Measurements from ENCODE around the gene DENND6B.
"Not testable (repeated sequence)": the region's sequence is repeated elsewhere in the genome, so short reads cannot be mapped to it uniquely, and the experiment has no call there.

DENND6B gene

DNA sequence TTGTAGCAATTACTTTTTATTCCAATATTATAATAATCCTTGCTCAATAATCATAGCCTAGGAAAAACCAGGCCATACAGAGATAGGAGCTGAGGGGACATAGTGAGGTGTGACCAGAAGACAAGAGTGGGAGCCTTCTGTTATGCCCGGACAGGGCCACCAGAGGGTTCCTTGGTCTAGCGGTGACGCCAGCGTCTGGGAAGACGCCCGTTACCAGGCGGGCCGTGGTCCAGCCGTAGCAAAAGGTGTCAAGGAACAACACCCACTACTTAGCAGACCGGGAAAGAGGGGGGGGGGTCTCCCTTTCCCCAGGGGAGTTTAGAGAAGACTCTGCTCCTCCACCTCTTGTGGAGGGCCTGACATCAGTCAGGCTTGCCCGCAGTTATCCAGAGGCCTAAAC lies 53.5 kb downstream of the DENND6B start:
- ATAC-seq, DNase-seq: not testable (repeated sequence)

- DNase-seq (no peak), ATAC-seq (no peak)
Measured at GRCh38 chr22:50272044-50272802, 54.6 kb downstream of the DENND6B start.

- ATAC-seq, result peak; percentile 25
- peak; percentile 75 for DNase-seq
Measured at GRCh38 chr22:50271519-50271970, 55.3 kb downstream of the DENND6B start.

DNA sequence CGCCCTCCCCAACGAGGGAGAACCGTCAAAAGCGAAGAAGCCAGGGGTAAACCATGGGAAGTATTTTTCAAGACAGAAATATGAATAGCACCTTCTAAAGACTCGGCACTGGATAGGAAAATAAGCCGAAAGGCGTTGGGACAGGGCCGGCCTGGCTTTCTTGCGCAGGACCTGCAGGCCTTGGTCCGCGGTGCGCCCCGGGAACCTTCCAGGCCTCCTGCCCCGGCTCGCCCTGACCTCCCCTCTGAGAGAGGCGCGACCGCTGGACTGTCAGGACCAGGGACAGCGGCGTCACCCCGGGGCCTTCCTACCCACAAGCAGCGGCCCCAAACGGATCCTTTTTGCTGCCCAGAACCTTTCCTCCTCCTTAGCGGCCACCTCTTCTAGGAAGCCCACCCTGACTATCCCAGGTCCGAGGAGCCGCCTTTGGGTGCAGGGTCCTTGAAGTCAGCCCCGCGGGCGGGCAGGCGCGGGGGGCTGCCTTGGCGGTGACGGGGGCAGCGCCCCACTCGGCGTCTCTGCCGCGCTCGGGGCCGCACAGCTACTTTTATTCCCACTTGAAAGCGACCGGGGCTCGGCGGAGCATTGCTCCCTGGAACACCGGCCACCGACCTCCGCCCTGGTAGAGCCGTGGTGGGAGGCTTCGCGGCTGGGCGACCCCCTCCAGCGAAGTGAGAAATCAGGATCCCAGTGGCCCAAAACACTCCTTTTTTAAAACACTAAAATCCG lies 56.0 kb downstream of the DENND6B start:
- DNase-seq, result peak; percentile 78
- ATAC-seq, result peak; percentile 24

- ATAC-seq (peak; percentile 36), DNase-seq (peak; percentile 73)
Measured at GRCh38 chr22:50269970-50270665, 56.7 kb downstream of the DENND6B start, which contains the start of gene MAPK11. MAPK11 (minus strand) TSS chr22:50270380; CDS start chr22:50270292, 88 bp downstream.

- ATAC-seq (no peak), DNase-seq (no peak)
Measured at GRCh38 chr22:50269573-50269969, 57.2 kb downstream of the DENND6B start.

DNA sequence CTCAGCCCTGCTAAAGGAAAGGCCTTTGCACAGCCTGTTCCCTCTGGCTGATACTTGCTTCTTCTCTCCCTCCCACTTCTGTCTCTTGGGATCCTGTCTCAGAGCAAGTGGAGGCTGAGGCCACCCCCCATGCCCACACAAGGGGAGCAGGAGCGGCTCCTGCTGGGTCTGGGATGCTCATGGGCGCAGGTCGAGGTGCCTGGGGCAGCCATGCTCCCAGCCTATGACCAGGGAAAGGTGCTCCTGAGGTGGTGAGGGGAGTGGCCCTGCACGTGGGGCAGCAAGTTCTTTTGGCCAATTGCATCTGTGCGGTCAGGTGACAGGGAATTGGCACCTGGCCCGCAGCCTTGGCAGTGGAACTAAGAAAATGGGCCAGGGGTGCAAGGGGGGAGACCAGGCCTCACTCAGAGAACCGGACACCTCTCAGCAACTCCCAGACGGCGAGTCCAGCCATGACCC lies 58.1 kb downstream of the DENND6B start:
- ATAC-seq, result no peak
- DNase-seq, result no peak

DNA sequence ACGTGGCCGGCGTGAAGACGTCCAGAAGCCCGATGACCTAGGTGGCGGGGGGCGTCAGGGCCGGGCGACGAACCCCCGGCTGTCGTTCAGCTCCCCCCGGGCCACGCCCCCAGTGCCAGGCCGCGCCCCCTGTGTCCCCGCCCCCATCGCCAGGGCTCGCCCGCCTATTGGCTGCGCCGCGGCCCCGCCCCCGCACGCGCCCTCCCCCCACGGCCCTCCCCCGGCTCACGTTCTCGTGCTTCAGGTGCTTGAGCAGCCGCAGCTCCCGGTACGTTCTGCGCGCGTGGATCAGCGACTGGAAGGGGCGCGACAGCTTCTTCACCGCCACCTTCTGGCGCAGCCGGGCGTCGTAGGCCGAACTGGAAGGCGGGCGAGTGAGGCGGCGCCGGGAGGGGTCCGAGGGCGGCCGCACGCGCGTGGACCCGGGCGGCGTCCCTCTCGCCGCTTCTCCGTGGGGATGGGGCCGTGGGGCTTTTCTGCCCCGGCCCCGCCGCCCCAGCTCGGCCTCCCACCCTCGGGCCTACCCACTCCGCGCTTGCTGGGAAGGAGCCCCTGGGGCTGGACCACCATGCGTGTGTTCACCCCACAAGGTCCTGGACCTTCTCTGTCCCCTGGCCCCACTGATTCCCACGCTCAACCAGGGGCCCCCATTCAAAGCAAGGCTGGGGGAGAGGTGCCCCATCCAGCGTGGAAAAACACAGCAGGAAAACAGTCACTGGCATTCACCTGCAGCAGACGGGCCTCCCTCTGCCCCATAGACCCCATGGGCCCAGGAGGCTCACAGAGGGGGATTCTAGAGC lies 59.0 kb downstream of the DENND6B start:
- ATAC-seq, result no peak

GRCh38 chr22:50266994-50267393 lies 59.8 kb downstream of the DENND6B start:
- ATAC-seq, result no peak

More for the DNA sequence above, 59.0 kb downstream of the DENND6B start:
- peak; percentile 70 for DNase-seq

GRCh38 chr22:50264946-50265669 lies 61.7 kb downstream of the DENND6B start:
- DNase-seq (no peak), ATAC-seq (no peak)

More at GRCh38 chr22:50266994-50267393, 59.8 kb downstream of the DENND6B start:
- DNase-seq, result no peak

DNA sequence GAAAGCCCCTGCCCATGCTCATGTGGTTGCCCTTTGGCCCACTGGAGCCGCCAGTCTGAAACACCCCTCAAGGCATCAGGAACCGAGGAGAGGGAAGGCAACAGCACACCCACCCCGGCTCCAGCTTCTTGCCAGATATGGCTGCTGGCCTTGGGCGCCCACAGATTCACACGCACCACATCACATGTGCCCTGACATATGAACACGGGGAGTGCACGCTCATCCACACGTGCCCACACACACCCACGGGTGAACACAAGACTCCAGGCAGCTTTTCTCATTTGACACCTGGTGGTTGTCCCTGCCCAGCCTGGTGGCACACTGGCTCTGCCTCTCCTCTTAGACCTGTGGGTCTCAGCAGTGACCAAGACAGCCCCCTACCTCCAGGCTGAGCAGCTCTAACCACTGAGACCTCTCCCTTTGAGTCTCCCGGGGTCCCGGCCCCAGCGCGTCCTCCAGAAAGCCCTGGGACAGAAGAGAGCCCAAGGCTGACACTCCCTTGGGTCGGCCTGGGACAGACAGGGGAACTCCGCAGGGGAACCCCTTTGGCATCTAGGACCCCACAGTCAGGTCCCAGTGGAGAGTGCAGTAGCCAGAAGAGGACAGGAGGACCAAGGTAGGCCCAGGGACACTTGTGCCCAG lies 62.6 kb downstream of the DENND6B start:
- DNase-seq, result no peak
- ATAC-seq, result no peak

GRCh38 chr22:50262973-50263617 lies 63.7 kb downstream of the DENND6B start:
- ATAC-seq (no peak), DNase-seq (no peak)

DNA sequence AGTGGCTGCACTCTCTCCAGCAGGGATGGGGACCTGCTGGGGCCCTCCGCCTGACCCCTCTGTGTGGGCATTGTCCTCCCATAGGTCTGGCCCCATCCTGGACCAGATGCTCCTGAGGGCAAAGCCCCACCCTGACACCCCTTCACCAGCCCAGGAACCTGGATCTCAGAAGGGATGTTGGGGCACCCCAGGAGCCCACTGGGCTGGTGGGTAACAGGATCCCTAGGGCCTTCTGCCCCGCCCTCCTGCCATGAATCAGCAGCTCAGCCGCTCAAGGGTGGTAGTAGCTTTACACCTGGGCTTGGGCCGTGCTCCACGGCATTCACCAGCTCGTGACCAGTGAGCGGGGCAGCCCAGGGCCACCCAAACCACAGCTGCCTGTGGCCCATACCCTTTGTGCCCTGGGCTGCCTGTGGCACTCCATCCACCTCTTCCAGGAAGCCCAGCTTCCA lies 64.3 kb downstream of the DENND6B start:
- ATAC-seq, result no peak

DNA sequence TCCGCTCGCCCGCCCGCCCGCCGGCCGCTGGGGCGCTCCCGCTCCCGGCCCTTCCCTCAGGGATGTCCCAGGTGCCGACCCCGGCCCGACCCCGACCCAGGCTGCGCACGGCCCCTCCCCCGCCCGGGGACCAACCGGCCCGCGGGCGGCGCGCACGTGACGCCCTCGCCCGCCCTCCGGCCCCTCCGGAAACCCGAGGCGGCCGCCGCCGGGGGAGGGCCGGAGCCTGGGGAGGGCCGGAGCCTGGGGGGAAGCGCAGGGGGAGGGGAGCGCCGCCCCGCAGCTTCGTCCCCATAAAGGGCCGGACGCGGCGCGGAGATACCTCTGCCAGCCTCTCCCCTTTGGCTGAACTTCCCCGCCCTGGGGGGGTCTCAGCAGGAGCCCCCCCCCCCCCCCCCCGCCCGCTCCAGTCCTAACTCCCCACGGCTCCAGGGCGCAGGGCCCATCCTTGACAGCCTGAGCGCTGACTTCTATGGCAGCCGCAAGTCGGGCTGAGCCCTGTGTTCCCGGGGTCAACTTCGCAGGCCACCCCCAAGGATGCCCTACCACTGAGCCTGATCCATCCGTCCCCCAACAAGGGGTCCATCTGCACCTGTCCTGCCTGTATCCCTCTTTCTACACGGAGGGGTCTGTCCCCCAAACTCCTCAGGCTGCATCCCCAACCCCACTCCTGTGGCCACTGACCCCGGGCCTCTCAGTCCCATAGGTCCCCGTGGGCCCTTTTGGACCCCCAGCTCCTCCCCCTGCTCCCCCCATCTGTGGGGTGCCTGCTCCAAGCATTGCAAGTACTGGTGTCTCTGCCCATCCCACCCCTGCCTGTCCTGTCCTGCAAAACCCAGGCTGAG lies 65.0 kb downstream of the DENND6B start, which contains the start of gene MAPK12:
MAPK12 (minus strand) TSS at position 69 of the 845 bp plus-strand sequence. CDS start 174 bp downstream, outside the sequence.
- DNase-seq, result no peak
- ATAC-seq, result no peak

More for the DNA sequence above, 64.3 kb downstream of the DENND6B start:
- no peak for DNase-seq

- DNase-seq, result peak; percentile 60
- ATAC-seq, result peak; percentile 20
Measured at GRCh38 chr22:50260801-50261614, 65.8 kb downstream of the DENND6B start.

DNA sequence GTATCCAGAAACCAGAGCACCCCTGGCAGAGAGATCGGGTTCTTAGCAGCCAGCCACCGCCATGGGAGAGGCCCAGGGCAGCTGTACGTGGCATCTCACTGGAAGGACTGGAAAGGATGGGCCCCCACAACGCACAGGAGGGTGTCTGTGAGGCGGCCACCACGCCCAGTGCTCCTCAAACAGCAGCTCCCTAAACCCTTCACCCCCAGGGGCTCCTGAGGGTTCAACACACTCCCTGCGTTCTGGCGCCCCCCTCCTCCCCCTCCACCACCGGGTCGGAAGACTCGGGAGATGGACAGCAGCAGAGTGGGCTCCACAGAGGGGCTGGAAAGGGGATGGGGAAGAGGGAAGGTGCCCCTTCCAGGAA lies 66.4 kb downstream of the DENND6B start:
- ATAC-seq (no peak), DNase-seq (no peak)

GRCh38 chr22:50259302-50259701 lies 67.5 kb downstream of the DENND6B start:
- ATAC-seq (no peak), DNase-seq (no peak)

Data from stimulated activated naive CD8-positive, alpha-beta T cell treated with anti-CD3 and anti-CD28 coated beads, Interleukin-15, Interleukin-2, amounts not matched to agents 100 U/mL and 50 U/mL, for 24 hours (primary cell).